GM12878 (cell line): ENCODE data around the gene PCSK6. TPM values are rescaled to one million over a fixed set of nuclear protein-coding genes. Genes with fewer than 3 reads are reported as not detected.

Experiments used
- ATAC-seq: fragments of 200-7000 bp; cut with Tn5 transposase; 3 replicates; pipeline ENCODE4 v1.9.1; 2020; ENCODE audit warnings: mild to moderate bottlenecking, moderate library complexity
- BruUV-seq: library from RNA; stranded (reverse); fragments of 400-500 nt; replicated peaks from 2 replicates; lab custom pipeline; 2021; lab: Mats Ljungman, UMichigan
- CTCF ChIA-PET: fragments of 300-600 bp; sonication (Branson Sonifier 250); formaldehyde crosslinking; extraction: SDS; loops from one replicate; lab custom pipeline; 2021; ENCODE audit warnings: inconsistent platforms; lab: Yijun Ruan, JAX
- POLR2A ChIA-PET: fragments of 350-600 bp; formaldehyde crosslinking; extraction: SDS; loops from one replicate; lab custom pipeline; 2021; ENCODE audit warnings: inconsistent platforms; lab: Charles Lee
- RAD21 ChIA-PET: fragments of 300-600 bp; sonication (Branson Sonifier 250); formaldehyde crosslinking; loops from one replicate; lab custom pipeline; 2023; ENCODE audit warnings: antibody characterized with exemption; ENCODE audit not compliant: unreplicated experiment; lab: Charles Lee
- SMC1A ChIA-PET: fragments of 300-600 bp; sonication (Branson Sonifier 250); formaldehyde crosslinking; loops from one replicate; lab custom pipeline; 2023; ENCODE audit not compliant: unreplicated experiment, uncharacterized antibody; lab: Charles Lee
- DNase-seq: peaks from one replicate; pipeline ENCODE4 v3.0.0-alpha.2; 2011; ENCODE audit warnings: low read depth, low spot score
- FAIRE-seq: peaks from 3 replicates; lab custom pipeline; 2011; peaks lifted over from hg19 to GRCh38; lab: Jason Lieb, UNC
- H2AFZ ChIP-seq: 2 replicates; pipeline ENCODE4 v1.6.0; 2011; ENCODE audit warnings: low read depth, low read length, control low read depth; ENCODE audit not compliant: control insufficient read depth
- H3K27ac ChIP-seq: 2 replicates; pipeline ENCODE4 v1.5.1; 2011; ENCODE audit warnings: control low read depth; ENCODE audit not compliant: control insufficient read depth, insufficient read depth
- H3K27me3 ChIP-seq, 2 experiments: replicated peaks in 1 of 2; 2 replicates each; pipeline versions ENCODE4 v1.6.0 to v1.6.1; 2011; ENCODE audit warnings: low read length in 1 of 2; ENCODE audit not compliant: control insufficient read depth in 2 of 2, insufficient read depth in 2 of 2
- H3K36me3 ChIP-seq, 2 experiments: 2 replicates each; pipeline ENCODE4 v1.5.1; 2011; ENCODE audit warnings: low read length in 1 of 2; ENCODE audit not compliant: control insufficient read depth in 2 of 2, insufficient read depth in 2 of 2
- H3K4me1 ChIP-seq: 2 replicates; pipeline ENCODE4 v1.6.1; 2011; ENCODE audit warnings: mild to moderate bottlenecking, low read length, moderate library complexity, mixed read lengths; ENCODE audit not compliant: control insufficient read depth, insufficient read depth
- H3K4me2 ChIP-seq: 2 replicates; pipeline ENCODE4 v1.6.0; 2011; ENCODE audit warnings: control low read depth; ENCODE audit not compliant: control insufficient read depth, insufficient read depth
- H3K4me3 ChIP-seq: fragments of 200-600 bp; sonication (generic); 2 replicates; pipeline ENCODE4 v1.5.1; 2016
- H3K79me2 ChIP-seq: 2 replicates; pipeline ENCODE4 v1.6.0; 2011; ENCODE audit warnings: low read length; ENCODE audit not compliant: control insufficient read depth, insufficient read depth
- H3K9ac ChIP-seq: 2 replicates; pipeline ENCODE4 v1.8.0; 2011; ENCODE audit warnings: low read length, control low read depth, mixed read lengths; ENCODE audit not compliant: control insufficient read depth, insufficient read depth
- H3K9me3 ChIP-seq: replicated peaks from 3 replicates; pipeline ENCODE4 v1.5.1; 2011; ENCODE audit warnings: mild to moderate bottlenecking, low read length; ENCODE audit not compliant: control insufficient read depth, insufficient read depth
- H4K20me1 ChIP-seq: 2 replicates; pipeline ENCODE4 v1.6.0; 2011; ENCODE audit not compliant: control insufficient read depth, insufficient read depth
- CREM ChIP-seq: IDR thresholded peaks from 2 replicates; pipeline ENCODE4 v1.6.1; 2014; ENCODE audit warnings: antibody characterized with exemption, low read depth
- FOXK2 ChIP-seq: fragments of 450-650 bp; IDR thresholded peaks from 2 replicates; pipeline ENCODE4 v1.6.1; 2017; ENCODE audit warnings: mild to moderate bottlenecking, moderate library complexity
- HDAC6 ChIP-seq: fragments of 200-600 bp; sonication (generic); IDR thresholded peaks from one replicate; pipeline ENCODE4 v1.8.0; 2017; ENCODE audit warnings: antibody characterized with exemption; ENCODE audit not compliant: unreplicated experiment
- WGBS: methylation state at CpG from one replicate; pipeline ENCODE4 v1.1.6; 2016; ENCODE audit warnings: low lambda C conversion rate; ENCODE audit not compliant: insufficient replicate concordance, insufficient coverage; ENCODE audit errors: missing lambda C conversion rate; 5-methylcytosine and 5-hydroxymethylcytosine counted together
- in situ Hi-C: fragments of 300-500 bp; cut with MboI; formaldehyde crosslinking; loops from 9 replicates; pipeline ENCODE4 v1.14.3; 2018; ENCODE audit warnings: mixed read lengths
- intact Hi-C: fragments of 100-400 bp; cut with micrococcal nuclease; formaldehyde crosslinking; loops from one replicate; pipeline ENCODE4 v1.14.2; 2022; ENCODE audit not compliant: unreplicated experiment
- polyA plus RNA-seq, 11 experiments: library from polyadenylated mRNA; depleted of rRNA in 4 of 11; unstranded in 6 of 11; stranded (reverse) in 5 of 11; fragments of >200 nt; fragmentation: Nextera tagmentation in 4 of 11; fragmentation: Illumina TruSeq in 1 of 11; extraction: Ambion mirVana in 4 of 11; extraction: Trizol in 1 of 11; gene quantifications; 1 replicate in 1 of 11; 2 replicates in 10 of 11; pipeline versions ENCODE4 v1.2.1 to v1.2.3, GENCODE V29; 2011 to 2016; ENCODE audit warnings: inconsistent platforms in 2 of 11, missing spikeins in 2 of 11, low read depth in 1 of 11
- total RNA-seq, 4 experiments: library from RNA; depleted of rRNA in 3 of 4; stranded (reverse); fragments of >200 nt in 3 of 4; fragmentation: Illumina TruSeq in 1 of 4; extraction: Trizol in 1 of 4; gene quantifications; 2 replicates each; pipeline versions ENCODE4 v1.2.1 to v1.2.3, GENCODE V29; 2013 to 2021
- TF ChIP-seq, protein P1 (sequence below): fragments of 450-650 bp; formaldehyde crosslinking; IDR thresholded peaks from 2 replicates; pipeline ENCODE4 v1.4.0; 2020; ENCODE audit warnings: mild to moderate bottlenecking, moderate library complexity

PCSK6 gene
- total and polyA plus RNA-seq, 10 of the 15 experiments (the other 5 are each of a cell fraction or from before 2014, with no cell fraction given): 0.19 to 0.67 (median 0.25) TPM; not detected in 4

DNA sequence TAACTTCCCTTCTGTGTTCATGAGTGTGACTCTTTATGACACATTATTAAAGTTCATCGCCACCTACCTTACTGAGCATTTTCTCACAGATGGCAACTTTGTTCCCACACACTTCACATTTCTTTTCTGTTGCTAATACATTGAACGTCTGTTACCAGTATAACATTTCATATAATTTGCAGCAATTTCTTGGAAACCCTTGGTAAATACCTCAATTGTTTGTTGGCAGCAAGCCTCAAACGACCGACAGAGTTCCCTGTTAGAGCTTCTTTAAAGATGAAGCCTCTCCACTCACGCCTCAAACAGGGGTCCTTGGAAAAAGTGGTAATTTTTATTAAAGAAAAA lies 234.5 kb downstream of the PCSK6 start:
- CTCF ChIA-PET: interaction anchor here (0.9 to 6.5 kb wide), 12 partner anchors 9 to 168 kb away, joined by 3 to 126 read pairs (median 9); partner anchors contain the start of gene SNRPA1
- ATAC-seq: no peak
- RAD21 ChIA-PET: interaction anchor here (0.9 to 5.5 kb wide), 3 partner anchors 19 to 166 kb away, joined by 3 to 69 read pairs (median 11); no protein-coding TSS in a partner anchor
- Histone ChIP-seq H3K4me3 (no peak overlapping the region), H3K9ac (no peak overlapping the region)
- BruUV-seq: no TSS peak
- DNase-seq: no peak
- no peak for TF ChIP-seq FOXK2
- no peak for TF ChIP-seq HDAC6
- no peak for TF ChIP-seq CREM
- TF ChIP-seq, protein P1, sequence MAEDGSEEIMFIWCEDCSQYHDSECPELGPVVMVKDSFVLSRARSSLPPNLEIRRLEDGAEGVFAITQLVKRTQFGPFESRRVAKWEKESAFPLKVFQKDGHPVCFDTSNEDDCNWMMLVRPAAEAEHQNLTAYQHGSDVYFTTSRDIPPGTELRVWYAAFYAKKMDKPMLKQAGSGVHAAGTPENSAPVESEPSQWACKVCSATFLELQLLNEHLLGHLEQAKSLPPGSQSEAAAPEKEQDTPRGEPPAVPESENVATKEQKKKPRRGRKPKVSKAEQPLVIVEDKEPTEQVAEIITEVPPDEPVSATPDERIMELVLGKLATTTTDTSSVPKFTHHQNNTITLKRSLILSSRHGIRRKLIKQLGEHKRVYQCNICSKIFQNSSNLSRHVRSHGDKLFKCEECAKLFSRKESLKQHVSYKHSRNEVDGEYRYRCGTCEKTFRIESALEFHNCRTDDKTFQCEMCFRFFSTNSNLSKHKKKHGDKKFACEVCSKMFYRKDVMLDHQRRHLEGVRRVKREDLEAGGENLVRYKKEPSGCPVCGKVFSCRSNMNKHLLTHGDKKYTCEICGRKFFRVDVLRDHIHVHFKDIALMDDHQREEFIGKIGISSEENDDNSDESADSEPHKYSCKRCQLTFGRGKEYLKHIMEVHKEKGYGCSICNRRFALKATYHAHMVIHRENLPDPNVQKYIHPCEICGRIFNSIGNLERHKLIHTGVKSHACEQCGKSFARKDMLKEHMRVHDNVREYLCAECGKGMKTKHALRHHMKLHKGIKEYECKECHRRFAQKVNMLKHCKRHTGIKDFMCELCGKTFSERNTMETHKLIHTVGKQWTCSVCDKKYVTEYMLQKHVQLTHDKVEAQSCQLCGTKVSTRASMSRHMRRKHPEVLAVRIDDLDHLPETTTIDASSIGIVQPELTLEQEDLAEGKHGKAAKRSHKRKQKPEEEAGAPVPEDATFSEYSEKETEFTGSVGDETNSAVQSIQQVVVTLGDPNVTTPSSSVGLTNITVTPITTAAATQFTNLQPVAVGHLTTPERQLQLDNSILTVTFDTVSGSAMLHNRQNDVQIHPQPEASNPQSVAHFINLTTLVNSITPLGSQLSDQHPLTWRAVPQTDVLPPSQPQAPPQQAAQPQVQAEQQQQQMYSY: no peak
- TF ChIP-seq, all 136 proteins: peak for 0
- H3K9me3 ChIP-seq: no peaks in the 10 kb centered on the region
- no peaks in the 10 kb centered on the region for H3K27me3 ChIP-seq
- ChIA-PET POLR2A (interaction anchor here (0.9 kb wide), 1 partner anchor 163 kb away, joined by 3 read pairs; no protein-coding TSS in a partner anchor), SMC1A (interaction anchor here (1.3 to 4.5 kb wide), 10 partner anchors 11 to 240 kb away, joined by 3 to 38 read pairs (median 6); no protein-coding TSS in a partner anchor)
- FAIRE-seq: no peak
- WGBS: 66% methylated on average over 5 of the region's 5 CpGs
- no peaks in the 10 kb centered on the region for H3K36me3 ChIP-seq
- H2AFZ ChIP-seq: no peak overlapping the region
- H4K20me1 ChIP-seq: no peaks in the 10 kb centered on the region
- H3K4me2 ChIP-seq: no peak overlapping the region
- H3K27ac ChIP-seq: no peak overlapping the region
- H3K79me2 ChIP-seq: peaks cover 13% of the 10 kb centered on the region
- peaks cover 6% of the 10 kb centered on the region for H3K4me1 ChIP-seq
- intact Hi-C loops (loop anchor here (5.0 kb wide), 1 partner anchor 338 kb away; the partner anchor contains the start of gene LRRK1), in situ Hi-C loops (no loop called here)
